ENCODE data around the gene PADI6.

PADI6 gene

DNA sequence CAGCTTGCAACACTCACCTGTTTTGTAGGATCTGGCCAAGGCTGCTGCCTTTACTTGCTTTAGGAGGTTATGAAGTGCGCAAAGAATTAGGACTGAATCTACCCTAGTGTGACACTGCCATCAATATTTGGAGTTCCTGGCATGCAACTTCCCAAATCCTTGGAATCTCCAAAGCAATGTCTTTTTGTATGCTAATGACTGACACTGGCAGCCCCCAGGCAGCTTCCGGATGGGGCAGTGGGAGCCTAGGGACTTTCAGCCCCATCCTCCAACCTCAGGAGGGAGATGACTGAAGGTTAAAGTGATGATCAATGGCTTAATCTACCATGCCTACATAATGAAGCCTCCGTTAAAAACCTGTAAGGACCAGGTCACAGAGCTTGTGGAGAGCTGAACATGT, 62.0 kb downstream of the PADI6 start:
- no peak for DNase-seq

GRCh38 chr1:17434601-17435000, 62.6 kb downstream of the PADI6 start:
- DNase-seq, result no peak

- DNase-seq, result peak in 1 of 56 donors; percentile 3
Observed at GRCh38 chr1:17436380-17437174, 64.6 kb downstream of the PADI6 start.

DNA sequence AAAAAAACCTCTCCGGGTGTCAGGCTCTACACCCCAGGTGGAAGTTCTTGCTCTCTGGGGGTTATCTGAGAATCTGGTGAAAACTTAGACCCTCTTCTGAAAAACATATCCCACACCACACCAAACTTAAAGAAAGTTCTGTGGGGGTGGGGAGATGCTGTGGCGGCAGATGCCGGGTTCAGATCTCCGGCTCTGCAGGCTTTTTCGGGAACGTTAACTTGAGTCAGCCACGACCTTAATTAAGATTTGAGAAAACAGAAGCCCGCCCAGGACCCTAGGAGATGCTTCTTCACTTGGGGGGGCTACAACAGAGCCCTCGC, 65.2 kb downstream of the PADI6 start:
- peak in 3 of 56 donors; percentile 28 to 66 (median 64) for DNase-seq

- peak in 41 of 56 donors; percentile 6 to 83 (median 57) for DNase-seq
Observed at GRCh38 chr1:17437580-17438317, 65.8 kb downstream of the PADI6 start.

DNA sequence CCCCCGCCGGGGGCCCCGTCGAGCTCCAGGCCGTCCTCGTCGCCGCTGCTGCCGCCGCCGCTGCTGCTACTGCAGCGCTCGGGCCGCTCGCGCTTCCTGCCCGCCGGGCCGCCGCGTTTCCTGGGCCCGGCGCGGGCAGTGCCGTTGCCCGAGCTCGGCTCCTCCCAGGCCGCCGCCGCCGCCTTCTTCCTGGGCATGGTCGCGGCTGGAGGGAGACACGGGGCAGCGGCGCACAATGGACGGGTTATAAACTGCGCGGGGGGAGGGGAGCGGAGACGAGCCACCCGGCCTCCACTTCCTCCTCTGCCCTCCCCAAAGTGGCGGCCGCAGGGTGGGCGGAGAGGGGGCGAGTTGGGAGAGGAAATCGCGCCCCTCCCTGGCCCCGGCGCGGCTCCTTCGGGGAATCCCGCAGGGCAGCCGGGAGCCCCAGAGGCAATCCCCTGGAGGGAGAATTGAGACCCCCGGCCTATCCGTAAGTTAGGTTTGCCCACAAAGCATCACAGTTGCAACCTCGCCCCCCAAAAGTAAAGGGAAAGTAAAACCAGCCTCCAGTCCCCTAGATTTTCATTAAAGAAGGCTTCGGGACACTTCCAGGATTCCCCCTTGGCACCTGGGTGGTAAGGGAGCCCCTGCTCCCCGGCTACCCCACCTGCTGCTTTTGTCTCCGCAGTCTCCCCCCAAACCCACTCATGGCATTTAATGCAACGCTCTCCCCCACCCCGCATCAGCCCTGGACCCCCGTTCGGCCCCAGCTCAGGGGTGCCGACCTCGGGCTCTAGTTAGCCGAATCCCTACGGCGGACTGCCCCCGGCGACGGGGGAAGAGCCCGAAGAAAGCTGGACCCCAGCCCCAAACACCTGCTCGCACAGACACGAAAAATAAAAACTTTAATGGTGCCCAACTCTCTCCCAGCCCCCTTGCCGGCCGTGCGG, 66.6 kb downstream of the PADI6 start:
- peak in 44 of 56 donors; percentile 9 to 66 (median 37) for DNase-seq

DNA sequence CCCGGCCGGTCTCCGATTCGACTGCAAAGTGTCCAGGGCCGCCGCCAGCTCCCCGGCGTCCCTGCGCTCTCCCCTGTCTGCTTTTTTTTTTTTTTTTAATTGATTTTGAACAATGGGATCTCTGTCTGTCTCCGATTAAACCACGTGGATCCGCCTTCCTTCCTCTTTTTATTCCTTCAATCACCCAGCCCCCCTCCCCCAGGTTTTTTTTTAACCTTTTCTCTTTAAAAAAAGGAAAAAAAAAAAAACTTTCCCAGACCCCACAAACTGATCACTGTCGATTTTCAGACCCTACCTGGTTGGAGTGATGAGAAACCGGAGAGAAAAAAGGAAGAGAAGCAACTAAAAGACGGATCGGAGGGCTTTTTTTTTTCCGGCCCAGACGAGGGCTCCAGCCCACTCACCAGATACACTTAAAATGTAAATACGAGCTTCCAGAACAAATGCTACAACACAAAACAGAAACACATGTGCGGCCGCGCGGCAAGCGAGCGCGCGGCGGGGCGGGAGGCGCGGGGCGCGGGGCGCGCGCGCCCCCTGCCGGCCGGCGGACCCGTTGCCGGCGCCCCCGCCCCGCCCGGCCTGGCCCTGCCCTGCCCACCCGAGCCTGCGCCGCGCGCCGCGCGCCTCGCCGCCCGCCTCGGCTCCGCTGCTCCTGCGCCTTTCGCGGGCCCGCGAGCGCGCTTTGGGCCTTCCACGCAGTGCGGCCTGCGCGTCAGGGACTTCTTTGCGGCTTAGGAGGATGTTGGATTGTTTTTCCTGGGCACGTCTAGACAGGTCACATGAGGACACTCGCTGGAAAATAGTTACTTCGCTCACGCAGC, 67.5 kb downstream of the PADI6 start, which contains the start of gene RCC2:
RCC2 (minus strand) TSS at position 428 of the 824 bp plus-strand sequence. CDS start 1,163 bp downstream, outside the sequence.
- peak in 48 of 56 donors; percentile 11 to 79 (median 52) for DNase-seq

GRCh38 chr1:17440074-17440826, 68.3 kb downstream of the PADI6 start:
- DNase-seq, result no peak

DNA sequence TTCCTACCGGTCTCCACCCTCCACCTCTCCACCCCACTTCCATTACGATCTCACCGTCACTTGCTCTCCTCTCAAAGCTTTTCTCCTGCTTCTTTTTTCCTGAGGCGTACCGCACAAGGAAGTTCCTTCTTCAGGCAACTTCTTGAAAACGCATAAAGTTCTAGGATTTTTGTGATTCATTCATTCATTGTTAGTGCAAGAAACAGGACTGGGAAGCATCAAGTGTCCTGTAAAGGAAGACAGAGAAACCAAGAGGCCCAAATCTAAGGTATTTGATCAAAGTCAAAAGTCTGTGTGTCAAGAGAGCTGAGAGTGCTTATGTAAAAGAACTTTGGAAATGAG, 68.8 kb downstream of the PADI6 start:
- DNase-seq, result no peak

DNA sequence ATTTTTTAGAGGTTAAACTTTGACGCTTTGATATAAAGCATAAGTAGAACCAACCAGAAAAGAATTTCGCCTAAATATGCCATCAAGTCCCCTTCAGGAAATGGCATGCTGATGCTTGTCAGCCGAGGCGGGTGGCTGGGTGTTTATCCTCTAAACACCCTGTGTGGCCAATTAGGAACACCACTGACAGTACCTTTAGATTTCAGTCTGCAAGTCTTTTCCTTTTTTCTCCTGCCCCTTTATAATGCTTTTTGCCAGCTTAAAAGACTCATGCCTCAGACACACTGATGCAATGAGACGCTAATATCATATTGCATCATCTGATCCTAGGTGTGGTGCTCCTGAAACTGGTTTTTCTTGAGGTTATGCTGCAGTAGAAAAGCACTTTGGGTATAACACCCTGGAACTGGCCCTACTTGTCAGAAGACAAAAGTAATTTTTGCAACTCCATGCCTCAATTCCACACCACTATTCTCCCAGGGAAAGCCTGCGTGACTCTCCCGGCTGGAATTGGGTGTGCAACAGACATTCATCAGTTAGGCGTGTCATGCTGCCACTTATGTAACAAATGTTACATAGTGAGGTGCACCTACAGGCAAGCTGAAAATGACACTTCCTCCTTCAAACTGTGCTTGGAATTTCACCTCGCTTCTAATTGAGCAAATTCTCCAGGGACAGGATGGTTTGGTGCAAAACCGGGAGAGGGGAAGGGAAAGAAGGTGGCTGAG, 69.4 kb downstream of the PADI6 start:
- DNase-seq, result peak in 22 of 56 donors; percentile 2 to 59 (median 32)

DNA sequence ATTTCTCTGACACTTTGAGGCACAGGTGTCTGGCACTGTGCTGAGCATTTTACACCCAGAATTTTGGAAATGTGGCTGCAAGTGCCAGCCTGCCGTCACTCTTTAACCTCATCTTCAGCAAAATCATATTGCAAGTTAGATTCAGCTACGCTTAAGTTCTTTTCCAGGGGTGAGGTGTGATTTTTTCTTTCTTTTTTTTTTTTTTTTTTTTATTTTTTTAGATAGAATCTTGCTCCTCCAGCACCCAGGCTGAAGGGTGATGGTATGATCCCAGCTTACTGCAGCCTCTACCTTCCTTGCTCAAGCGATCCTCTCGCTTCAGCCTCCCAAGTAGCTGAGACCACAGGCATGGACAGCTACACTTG, 70.0 kb downstream of the PADI6 start:
- DNase-seq, result no peak

DNA sequence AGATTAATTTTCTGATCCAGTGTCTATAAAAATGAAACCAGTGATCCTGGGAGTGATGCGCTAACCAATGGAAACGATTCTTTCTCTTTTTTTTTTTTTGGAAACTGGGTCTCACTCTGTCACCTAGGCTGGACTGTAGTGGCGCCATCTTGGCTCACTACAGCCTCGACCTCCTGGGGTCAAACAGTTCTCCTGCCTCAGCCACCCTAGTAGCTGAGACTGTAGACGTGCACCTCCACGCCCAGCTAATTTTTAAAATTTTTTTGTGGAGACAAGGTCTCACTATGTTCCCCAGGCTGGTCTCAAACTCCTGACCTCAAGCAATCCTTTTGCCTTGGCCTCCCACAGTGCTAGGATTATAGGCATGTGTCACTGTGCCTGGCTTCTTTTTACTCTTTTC, 70.8 kb downstream of the PADI6 start:
- DNase-seq, result no peak

GRCh38 chr1:17447501-17447992, 75.6 kb downstream of the PADI6 start:
- no peak for DNase-seq
